RPMI8226 (cell line): ENCODE data around the gene SLC1A4.
"Not testable (repeated sequence)": the region's sequence is repeated elsewhere in the genome, so short reads cannot be mapped to it uniquely, and the experiment has no call there.

ENCODE experiments used
- DNase-seq: peaks from one replicate; pipeline ENCODE4 v3.0.0-alpha.2; 2015

The SLC1A4 gene

GRCh38 chr2:65030476-65031332, 41.5 kb downstream of the SLC1A4 start:
- peak; percentile 78 for DNase-seq

GRCh38 chr2:65031341-65032018, 42.3 kb downstream of the SLC1A4 start:
- peak; percentile 96 for DNase-seq

DNA sequence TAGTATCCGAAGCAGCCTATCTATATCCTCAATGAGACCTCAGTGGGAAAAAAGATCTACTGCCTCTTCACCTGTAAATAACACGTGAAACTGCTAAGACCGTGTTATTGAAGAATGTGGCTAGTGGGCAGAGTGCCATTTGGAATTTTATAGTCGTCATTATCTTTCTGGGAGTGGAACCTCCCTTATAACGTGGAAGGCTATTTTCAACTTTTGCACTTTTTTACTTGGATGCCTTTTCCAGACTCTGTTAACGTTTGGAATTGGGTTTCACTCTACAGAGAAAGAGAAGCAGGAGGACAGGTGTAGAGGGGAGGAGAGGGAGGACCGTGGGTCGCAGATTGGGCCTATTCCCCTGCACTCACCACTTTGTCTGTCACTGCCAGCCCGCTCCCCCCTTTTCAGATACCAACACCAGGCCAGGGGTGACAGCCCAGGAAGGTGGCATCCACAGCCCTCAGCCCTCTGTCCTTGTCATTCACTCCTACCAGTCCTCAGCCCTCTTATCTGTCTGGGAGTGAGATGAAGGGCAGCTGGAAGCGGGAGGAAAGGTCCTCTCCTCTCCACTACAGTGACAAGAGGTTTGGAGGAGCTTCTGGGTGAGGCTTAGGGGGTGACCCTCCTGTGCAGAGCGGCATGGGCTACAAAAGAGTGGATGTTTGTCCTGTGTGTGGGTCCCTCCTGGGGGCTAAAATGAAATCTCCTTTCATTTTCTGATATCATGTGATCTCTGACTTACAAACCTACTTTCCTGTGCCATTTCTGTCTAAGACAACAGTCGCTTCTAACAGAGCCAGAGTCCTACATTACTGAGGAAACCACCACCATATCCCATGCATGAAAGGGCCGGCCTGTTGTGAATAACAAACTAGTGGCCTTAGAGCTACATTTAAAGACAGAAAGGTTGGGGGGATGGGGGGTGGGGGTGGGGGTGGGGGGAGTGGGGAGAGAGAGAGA, 43.1 kb downstream of the SLC1A4 start:
- DNase-seq = peak; percentile 65

DNA sequence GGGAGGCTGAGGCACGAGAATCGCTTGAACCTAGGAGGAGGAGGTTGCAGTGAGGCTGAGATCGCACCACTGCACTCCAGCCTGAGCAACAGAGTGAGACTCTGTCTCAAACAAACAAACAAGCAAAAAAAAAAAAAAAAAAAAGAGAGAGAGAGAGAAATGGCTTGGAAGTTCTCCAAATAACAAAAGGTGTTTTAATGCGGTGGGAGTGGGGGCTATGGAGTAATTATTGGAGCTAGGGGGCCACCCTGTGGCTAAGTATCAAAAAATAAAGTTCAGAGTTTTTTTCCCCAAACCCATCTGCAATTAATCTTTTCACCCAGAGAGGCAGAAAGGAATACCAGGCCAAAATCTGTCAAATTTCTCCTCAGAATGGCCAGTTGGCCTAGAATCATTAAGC, 44.0 kb downstream of the SLC1A4 start:
- DNase-seq = peak; percentile 64

DNA sequence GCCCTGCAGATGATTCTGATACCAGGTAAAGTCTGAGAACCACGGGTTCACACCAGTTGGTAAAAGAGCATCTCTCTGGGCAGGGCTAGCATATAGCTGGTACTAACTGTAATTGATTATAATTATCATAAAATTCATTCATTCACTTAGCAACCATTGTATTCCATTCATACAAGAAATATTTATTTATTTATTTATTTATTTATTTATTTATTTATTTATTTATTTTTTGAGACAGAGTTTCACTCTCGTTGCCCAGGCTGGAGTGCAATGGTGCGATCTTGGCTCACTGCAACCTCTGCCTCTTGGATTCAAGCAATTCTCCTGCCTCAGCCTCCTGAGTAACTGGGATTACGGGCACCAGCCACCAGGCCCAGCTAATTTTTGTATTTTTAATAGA, 44.5 kb downstream of the SLC1A4 start:
- not testable (repeated sequence) for DNase-seq

DNA sequence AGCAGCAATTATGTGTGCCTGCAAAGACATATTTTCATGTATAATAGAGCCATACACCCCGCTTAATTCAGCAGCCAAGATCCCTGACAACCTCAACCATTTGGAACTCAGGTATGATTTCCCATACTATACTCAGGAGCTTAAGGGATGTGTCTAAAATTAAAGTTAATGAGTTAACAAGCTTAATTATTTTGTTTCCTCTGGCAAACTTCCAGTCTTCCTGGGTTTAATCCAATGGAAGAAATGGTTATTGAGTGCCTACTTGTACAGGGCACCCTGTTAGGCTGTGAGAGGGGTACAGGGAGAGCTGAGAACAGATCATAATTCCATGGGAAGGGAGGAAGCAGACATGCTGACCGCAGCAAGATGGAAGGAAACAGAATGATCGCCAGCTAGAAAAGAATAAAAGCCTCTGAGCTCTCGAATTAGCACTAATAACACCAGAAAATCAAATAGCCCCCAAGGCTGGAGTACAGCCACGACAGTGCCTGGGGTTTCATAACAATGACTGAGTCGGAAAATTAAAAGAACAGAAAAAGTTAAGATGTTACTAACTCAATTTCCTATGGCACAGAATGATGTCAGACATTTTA, 46.2 kb downstream of the SLC1A4 start:
- no peak for DNase-seq

DNA sequence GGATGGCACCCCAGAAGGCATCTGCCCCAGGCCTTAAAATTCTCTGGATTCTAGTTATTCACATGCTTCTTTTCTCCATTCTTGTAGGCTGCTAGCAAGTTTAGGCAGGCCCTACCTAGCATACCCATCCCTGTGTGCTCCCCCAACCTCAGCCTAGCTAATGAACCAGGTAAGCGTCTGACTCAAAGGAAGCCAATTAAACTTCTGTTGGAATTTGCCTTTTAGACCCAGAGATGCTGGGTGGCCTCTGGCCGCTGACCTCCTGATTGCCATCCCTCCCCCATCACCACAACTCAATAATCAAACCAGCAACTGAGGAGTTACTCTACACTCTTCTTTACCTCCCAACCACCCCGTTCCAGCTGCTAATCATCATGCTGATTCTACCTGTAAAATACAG, 48.0 kb downstream of the SLC1A4 start:
- no peak for DNase-seq

GRCh38 chr2:65039640-65040039, 50.4 kb downstream of the SLC1A4 start:
- no peak for DNase-seq

GRCh38 chr2:65040400-65041261, 51.4 kb downstream of the SLC1A4 start:
- peak; percentile 82 for DNase-seq

- no peak for DNase-seq
These were observed 53.8 kb downstream of the SLC1A4 start for GRCh38 chr2:65043001-65043400.

DNA sequence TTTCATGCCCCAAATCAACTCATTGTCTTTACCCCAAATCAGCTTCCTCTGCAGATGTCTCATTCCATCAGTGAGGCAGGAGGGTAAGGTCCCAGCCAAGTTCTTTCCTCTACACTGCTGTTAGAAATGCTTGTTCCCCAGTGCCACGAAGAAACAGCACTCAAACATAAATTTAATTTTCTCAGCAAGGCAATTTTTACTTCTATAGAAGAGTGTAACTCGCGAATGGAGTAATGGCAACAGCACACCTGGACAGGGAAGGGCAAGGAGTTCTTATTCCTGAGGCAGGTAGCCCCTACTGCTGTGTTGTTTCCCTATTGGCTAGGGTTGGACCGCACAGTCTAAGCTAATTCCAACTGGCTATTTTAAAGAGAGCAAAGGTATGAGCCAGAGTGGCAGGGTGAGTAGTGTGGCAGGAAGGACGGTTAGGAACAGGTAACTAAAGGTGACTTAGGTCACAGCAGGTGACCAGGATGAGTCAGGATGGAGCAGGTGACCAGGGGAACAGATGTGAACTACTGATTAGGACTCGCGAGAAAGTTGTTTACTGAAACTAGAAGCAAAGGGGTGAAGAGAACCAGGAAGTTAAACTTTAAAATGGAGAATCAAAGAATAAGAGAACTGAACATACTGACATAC, 55.0 kb downstream of the SLC1A4 start:
- no peak for DNase-seq

DNA sequence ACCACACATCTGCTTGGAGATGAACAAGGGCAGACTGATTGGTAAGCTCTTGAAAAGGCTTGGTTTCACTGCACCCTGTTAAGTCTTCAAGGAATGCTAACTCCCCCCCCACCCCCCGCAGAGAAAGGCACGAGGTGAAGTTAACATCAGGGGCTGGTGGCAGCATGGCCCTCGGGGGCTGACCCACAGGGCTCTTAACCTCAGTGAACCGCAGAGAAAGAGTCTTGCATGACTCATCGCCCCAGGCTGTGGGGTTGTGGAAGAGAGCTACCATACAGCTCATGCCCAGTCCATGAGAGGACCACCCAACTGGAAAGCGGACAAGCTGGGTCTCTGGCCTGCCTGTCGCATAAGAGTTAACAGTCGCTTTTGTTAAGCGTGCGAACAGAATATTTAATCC, 56.5 kb downstream of the SLC1A4 start:
- no peak for DNase-seq

GRCh38 chr2:65046633-65047407, 57.6 kb downstream of the SLC1A4 start:
- DNase-seq = no peak

- no peak for DNase-seq
These were observed 59.9 kb downstream of the SLC1A4 start for GRCh38 chr2:65049010-65049639.

DNA sequence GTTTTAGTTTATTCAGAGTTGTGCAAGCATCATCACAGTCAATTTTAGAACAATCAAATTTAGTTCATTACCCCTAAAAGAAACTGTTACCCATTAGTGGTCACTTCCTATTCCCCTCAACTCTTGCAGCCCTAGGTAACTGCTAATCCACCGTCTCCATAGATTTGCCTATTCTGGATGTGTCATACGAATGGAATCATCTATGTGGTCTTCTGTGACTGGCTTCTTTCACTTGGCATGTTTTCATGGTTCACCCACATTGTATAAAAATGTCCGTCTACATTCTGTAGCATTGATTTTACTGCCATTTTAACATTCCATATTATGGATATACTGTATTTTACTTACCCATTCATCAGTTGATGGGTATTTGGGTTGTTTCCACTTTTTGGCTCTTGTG, 61.7 kb downstream of the SLC1A4 start:
- no peak for DNase-seq

GRCh38 chr2:65053199-65053598, 64.0 kb downstream of the SLC1A4 start:
- DNase-seq = peak; percentile 58

- DNase-seq = peak; percentile 13
These were observed 65.7 kb downstream of the SLC1A4 start for GRCh38 chr2:65054749-65055421.

- DNase-seq = peak; percentile 79
These were observed 66.4 kb downstream of the SLC1A4 start for GRCh38 chr2:65055422-65056214.
